Fibroblast of pulmonary artery (primary cell): Measurements from ENCODE around the gene MOSPD3.
A peak's percentile ranks its signal among the peaks of the same experiment; 100 is the strongest.

Experiments
- DNase-seq: peaks from one replicate; pipeline ENCODE4 v3.0.0-alpha.2; 2010; ENCODE audit warnings: low read depth
- H3K4me3 ChIP-seq: replicated peaks from 2 replicates; pipeline ENCODE4 v1.5.1; 2011; ENCODE audit warnings: low read depth, mild to moderate bottlenecking, control low read depth, low read length, moderate library complexity
- TF ChIP-seq, protein P1 (sequence below): IDR thresholded peaks from 2 replicates; pipeline ENCODE4 v1.5.1; 2011; ENCODE audit warnings: mild to moderate bottlenecking, control low read depth, low read length, inconsistent platforms; ENCODE audit errors: missing control alignments

MOSPD3 gene

GRCh38 chr7:100583132-100584053 is 28.9 kb upstream of the MOSPD3 start:
- H3K4me3 ChIP-seq: peak overlapping the region; percentile 80
- DNase-seq: peak; percentile 77
- TF ChIP-seq, protein P1, sequence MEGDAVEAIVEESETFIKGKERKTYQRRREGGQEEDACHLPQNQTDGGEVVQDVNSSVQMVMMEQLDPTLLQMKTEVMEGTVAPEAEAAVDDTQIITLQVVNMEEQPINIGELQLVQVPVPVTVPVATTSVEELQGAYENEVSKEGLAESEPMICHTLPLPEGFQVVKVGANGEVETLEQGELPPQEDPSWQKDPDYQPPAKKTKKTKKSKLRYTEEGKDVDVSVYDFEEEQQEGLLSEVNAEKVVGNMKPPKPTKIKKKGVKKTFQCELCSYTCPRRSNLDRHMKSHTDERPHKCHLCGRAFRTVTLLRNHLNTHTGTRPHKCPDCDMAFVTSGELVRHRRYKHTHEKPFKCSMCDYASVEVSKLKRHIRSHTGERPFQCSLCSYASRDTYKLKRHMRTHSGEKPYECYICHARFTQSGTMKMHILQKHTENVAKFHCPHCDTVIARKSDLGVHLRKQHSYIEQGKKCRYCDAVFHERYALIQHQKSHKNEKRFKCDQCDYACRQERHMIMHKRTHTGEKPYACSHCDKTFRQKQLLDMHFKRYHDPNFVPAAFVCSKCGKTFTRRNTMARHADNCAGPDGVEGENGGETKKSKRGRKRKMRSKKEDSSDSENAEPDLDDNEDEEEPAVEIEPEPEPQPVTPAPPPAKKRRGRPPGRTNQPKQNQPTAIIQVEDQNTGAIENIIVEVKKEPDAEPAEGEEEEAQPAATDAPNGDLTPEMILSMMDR: no peak

DNA sequence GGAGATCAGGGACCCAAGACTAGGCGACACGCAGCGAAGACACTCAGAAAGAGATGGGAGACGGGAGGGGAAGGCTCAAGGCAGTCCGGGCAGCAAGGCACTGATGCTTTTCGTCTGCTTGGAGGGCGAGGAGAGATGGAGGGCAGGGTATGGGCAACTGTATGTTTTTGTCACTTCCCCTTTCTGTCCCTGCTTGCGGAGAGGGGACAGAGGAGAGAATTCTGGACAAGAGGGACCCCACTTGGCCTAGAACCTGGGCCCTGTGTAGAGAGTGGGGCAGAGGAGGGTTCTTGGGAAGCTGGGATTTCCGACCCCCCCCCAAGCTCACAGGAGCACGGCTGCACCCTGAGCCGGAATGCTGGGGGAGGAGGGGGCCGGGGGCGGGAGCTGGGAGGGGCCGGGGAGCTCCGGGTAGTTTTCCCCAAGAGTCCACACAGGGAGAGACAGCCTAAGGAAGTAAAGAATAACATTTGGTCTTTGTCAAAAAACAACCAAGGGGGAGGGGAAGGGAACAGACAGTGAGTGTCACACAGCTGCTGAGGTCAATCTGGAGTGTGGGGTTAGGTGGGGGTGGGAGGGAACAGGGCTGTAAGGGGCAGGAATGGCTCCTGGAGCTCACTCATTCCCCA is 28.2 kb upstream of the MOSPD3 start:
- TF ChIP-seq, protein P1: no peak
- peak overlapping the region; percentile 80 for H3K4me3 ChIP-seq
- DNase-seq: peak; percentile 67

- DNase-seq: peak; percentile 96
- peak overlapping the region; percentile 80 for H3K4me3 ChIP-seq
- TF ChIP-seq, protein P1: no peak
Measured at GRCh38 chr7:100584683-100585510, 27.4 kb upstream of the MOSPD3 start.

- peak within 1 kb of the TSS; percentile 80 for H3K4me3 ChIP-seq
- TF ChIP-seq, protein P1: no peak
- no peak for DNase-seq
Measured at GRCh38 chr7:100585511-100586265, 26.7 kb upstream of the MOSPD3 start, which contains the start of gene LRCH4. TSS of gene LRCH4 (minus strand) at chr7:100586129. CDS start at chr7:100586100, 29 bp downstream.

- TF ChIP-seq, protein P1: no peak
- H3K4me3 ChIP-seq: peak within 1 kb of the TSS; percentile 80
- DNase-seq: peak; percentile 100
Measured at GRCh38 chr7:100586266-100587025, 25.9 kb upstream of the MOSPD3 start, which contains the start of gene FBXO24. TSS of gene FBXO24 (plus strand) at chr7:100586328. CDS start at chr7:100586626, 298 bp downstream.

DNA sequence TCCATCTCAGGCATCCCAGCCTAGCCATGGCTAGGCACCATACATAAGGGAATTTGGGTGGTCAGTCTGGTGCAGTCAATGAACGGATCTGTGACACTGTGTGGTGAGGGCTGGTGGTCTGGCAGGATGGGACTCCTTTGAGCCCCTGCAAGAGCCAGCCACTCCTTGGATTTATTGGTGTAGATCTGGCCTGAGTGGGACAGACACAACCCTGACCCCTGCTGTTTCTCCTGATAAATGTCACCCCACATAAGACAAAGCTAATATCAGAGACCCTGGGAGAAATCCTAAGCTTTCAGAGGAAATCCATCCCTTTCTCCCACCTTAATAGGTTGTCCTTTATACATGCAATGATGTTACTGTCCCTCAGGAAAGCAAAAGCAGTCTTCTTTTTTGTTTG is 23.9 kb upstream of the MOSPD3 start:
- peak; percentile 45 for DNase-seq
- TF ChIP-seq, protein P1: peak; percentile 46
- no peak overlapping the region for H3K4me3 ChIP-seq
